ENCODE data around the gene TGM2.

The TGM2 gene

DNA sequence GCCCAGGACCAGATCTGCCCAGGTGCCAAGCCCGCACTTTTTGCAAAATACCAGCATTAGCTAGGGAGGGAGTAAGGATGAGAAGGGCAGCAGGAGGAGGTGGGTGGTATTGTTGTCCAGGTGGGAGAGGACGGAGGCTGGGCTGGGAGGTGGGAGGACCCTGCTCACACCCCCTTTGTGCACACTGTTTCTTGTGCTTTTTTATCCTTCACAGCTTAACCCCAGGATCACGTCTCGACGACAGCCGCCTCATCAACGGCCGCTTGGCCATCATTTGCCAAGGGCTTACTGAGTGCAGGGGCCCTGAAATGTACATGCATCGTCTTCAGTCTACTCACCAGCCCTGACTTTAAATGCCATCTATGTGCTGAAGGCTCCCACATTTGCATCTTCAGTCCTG, 12.1 kb upstream of the TGM2 start:
- DNase-seq (ENCODE audit: low spot score) = no peak

DNA sequence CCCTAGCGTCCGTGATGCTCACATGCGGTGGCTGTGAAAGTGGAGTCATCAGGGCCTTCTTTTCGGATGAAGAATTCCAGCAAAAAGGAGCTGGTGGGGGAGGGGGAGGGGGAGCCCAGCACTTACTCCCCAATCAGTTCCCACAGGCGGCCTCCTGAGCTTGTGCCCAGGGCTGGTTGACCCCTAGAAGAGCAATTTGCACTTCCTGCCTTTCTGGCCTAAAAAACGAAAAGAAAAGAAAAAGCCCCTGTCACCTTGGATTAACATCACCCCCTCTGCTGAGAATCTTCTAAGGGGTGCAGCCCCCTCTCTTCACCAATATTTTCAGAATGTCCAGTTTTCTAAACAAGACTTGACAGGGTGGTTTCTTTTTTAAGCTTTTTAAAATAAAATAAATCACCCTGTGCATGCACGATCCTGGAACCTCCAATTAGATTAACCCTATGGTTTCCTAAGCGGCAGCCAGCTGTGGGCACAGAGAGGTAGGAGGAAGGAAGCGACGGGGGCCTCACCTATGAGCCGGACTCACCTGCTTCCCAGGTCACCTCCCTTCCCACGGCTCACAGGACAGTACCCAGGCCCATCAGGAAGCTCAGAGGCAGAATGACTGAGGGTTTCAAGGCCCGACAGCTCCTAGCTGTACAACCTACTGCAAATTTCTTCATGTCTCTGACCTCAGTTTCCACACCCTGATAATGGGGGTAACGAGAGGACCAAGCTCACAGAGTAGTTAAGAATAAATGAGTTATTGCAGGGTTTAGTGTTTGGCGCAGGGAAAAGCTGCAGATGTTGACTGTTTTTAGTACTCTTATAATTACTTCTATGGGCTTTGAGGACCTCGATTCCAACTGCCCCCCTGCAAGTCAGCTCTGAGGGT, 10.5 kb upstream of the TGM2 start:
- no peak for DNase-seq (ENCODE audit: low spot score)

DNA sequence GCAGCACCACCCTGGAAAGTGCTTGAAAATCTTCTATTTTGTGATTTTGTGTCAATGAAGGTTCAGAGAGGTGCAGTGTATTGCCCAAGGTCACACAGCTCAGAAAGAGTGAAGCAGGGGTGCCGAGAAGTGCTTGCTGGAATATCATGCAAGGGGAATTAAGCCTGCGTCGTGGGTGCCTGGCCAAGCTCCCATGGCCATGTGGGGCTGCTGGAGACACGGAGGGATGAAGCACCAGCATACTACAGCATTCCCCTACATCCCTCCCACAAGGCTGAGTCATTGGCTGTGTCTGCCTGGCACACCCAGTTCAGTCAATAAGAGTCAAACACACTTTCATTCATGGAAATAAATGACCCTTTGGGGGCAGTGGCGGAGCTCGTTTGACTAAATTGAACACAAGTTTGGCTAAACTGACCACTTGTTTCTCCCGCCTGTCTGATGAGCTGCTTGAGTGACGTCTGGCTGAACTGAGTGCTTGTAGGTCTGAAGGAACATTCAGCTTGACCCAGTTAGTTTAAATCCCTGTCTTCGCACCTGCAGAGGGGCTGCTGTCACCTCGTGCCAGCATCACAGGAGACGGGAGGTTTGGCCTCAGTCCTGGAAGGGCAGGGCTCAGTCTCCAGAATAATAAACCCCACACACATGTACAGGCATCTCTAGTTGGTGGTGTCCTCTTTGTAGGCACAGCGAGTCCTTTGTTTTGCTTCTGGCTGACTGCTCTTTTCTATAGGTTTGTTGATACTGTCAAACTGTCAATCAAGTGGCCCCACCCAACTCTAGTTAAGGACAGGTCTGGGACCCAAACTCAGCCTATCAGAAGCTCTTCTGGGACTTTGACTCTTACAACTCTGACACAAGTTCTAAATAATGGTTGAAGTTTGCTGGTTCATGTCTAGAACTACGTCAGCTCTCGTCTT, 8.4 kb upstream of the TGM2 start:
- DNase-seq (ENCODE audit: low spot score) = peak; percentile 95

DNA sequence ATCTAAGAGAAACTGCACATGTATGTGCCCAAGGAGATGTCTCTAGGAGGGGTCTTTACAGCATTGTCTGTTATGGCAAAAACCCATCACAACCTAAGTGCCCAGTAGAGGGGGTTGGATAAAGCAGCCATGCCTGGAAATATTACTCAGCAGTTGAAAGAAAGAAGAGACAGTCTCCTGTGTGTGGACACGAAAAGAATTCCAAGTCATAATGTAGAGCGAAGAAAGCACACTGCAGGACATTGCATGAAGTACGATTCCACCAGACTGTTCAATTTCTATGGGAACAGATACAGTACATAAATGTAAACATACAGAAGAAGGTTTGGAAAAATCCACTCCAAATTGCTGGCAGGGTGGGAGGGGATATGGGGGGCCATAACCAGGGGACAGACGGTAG, 7.3 kb upstream of the TGM2 start:
- no peak for DNase-seq (ENCODE audit: low spot score)

DNA sequence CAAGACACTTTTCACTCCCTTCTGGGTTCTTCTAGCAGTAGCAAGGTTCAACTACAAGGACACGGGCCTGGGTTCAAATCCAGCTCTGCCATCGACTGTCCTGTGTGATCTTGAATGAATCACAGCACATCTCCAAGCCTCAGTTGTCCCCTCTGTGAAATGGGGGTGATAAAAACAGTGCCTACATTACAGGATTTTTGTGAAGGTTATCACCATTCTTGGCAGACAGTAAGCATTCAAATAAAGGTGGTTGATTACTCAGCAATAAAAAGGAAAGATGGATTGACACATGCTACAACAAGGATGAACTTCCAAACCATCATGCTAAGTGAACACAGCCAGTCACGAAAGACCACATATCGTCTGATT, 6.6 kb upstream of the TGM2 start:
- DNase-seq (ENCODE audit: low spot score) = no peak

DNA sequence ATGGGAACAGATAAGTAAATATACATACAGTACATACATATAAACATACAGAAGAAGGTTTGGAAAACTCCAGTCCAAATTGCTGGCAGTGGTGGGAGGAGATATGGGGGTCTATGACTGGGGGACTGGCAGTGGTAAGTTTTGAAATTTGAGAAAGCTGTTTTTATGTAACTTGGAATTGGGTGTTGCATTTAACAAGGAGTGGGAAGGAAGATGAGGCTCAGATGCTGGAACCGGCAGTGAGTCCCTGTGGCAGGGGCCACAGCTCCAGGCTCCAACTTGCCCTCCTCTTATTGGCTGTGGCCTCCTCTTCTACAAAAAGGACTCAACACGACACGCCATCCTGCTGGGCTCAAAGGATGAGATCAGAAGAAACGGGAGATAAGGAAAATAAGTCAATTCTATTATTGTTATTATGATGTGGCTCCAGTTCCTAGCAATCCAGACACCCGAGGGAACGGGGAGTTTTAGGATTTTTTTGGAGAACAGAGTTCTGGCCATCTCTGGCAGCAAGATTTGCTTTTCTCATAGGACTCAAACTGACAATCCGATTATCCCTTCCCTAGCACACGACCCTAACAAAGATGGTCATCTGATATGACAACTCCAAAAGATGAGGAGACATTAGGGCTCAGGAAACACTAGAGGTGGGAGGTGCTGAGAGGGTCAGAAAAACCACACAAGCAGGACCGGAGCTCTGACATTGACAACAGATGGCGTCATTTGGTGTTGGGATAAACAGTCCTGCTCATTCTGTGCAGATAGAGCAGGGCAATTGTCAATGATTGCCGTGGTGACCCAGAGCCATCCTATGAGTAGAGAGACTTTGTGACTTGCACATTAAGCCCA, 6.0 kb upstream of the TGM2 start:
- peak; percentile 25 for DNase-seq (ENCODE audit: low spot score)

DNA sequence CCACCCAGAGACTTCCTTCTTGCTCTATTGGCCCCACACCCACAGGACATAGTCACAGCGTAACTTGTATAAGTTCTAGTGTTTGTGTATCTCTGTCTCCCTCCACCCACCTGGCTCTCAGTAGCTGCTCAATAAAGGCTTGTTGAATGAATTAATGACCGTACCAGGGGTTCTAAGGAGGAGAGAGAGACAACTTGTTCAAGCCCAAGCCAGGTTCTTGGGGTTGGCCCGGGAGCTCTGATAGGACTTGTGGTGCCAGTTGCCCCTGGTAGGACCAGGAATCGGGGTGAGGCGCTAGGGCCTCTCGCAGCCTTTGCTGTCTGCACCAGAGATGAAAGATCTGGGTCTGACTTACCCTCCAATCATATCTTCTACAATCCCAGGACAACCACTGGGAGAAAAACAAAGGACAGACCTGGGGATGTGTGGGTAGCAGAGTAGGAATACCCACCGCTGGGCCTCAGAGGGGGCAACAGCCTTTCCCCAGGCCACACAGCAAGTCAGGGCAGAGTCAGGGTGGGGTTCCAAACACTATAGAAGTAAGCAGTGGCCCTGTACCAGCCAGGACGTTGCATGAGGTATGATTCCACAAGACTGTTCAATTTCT, 5.3 kb upstream of the TGM2 start:
- DNase-seq (ENCODE audit: low spot score) = no peak

DNA sequence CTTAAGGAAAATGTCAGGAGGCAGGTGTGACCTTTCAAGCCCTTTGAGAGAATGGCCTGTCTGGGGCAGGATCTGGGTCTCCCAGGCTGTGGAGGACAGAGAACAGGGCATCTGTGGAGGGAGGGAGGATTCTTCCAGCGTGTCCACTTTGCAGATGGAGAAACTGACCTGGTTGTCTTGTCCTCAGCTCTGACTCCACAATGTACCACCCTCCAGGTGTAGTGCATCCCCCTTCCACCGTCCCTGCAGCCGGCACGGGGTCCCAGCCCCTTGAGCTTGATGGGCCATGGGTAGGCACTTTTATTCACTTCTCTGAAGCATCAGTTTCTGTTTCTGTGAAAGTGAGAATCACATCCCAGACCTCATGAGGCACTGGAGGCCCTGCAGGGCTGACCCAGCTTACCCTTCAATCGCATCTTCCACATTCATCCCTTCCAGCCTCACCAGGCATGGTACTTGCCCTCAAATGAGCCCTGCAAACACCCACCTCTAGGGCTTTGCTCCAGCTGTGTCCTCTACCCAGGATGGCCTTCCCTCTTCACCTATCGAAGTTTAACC, 4.6 kb upstream of the TGM2 start:
- no peak for DNase-seq (ENCODE audit: low spot score)

DNA sequence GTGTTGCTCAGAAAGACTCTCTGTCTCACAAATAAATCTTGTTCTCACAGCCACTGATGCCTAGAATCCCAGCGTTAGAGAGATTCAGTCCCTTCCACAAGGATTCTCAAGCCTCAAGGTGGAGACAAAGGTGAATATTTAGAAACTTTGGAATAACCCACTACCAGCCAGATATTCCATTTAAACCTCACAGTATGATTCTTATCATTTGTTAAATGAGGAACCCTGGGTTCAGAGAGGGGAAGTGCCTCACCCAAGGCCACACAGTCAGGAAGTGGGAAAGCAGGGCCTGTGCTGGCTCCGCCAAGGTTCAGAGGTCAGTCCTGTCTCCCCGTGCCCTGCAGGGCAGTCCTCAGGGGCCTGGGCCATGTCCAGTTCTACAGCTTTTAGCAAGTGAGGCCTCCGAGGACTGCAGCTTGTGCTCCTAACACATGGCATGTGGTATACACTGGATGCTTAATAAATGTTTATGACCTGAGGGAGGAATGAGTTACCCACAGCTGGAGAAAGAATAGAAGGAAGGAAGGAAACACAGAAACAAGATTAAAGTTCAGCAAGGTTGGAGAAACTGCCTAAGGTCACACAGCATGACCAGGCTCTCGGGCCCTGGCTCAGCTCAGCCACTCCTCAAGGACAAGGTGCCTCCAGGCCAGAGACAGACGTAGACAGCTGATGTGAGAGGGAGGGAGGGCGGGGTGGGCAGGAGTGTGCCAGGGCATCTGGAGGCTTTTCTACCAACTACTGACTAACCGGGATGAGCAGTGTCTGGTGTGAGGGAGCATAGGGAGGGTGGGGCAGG, 3.9 kb upstream of the TGM2 start:
- no peak for DNase-seq (ENCODE audit: low spot score)

DNA sequence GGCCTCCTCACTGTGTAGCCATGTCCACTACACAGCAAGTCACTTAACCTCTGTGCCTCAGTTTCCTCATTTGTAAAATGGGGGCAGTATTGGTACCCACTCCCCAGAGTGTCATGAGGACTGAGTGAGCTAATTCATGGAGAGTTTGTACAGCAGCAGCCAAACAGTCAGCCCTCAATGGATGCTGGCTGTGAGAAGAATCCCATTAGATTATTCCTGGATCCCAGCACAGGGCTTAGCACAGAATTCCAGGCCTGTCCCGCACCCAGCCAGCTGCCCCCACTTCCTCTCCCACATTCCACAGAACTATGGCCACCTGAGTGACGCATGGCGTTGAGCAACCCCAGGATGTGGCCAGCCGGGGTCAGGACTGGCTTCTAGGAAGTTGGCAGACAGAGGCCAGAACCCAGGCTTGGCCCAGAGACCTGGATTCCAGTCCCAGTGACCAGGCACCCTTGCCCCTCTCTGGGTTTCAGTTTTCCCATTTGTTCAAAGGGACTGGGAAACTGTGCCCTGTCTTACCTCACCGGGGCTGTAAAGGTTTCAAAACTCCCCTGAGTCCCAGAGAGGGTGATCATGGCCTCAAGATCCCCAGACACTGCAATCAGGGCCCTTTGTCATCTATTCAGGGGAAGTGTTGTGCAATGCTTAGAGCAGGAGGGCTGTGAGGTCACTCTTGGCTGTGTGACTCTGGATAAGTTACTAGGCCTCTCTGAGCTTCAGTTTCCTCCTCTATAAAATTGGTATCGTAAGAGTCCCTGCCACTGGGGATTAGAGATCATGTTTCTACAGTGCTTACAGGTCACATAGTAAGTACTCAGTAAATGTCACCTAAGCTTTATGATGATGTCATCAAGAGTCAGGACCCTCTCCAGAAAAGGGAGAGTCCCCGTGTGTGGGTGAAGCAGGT, 3.0 kb upstream of the TGM2 start:
- DNase-seq (ENCODE audit: low spot score) = peak; percentile 72

DNA sequence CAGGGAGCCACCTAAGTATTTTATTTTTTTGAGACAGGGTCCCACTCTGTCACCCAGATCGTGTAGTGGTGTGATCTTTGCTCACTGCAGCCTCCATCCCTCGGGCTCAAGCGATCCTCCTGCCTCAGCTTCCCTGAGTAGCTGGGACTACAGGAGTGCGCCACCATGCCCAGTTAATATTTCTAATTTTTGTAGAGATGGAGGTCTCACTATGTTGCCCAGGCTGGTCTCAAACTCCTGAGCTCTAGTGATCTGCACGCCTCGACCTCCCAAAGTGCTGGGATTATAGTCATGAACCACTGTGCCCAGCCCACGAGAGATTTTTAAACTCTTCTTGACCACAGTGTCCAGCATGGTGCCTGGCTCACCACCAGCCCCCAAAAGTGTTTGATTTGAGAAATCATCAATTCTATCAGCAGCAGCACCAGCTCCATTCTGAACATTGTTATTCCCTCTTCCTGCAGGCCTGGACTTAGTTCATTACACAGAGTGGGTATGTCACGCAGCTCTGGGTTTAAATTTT, 2.3 kb upstream of the TGM2 start:
- DNase-seq (ENCODE audit: low spot score) = no peak

DNA sequence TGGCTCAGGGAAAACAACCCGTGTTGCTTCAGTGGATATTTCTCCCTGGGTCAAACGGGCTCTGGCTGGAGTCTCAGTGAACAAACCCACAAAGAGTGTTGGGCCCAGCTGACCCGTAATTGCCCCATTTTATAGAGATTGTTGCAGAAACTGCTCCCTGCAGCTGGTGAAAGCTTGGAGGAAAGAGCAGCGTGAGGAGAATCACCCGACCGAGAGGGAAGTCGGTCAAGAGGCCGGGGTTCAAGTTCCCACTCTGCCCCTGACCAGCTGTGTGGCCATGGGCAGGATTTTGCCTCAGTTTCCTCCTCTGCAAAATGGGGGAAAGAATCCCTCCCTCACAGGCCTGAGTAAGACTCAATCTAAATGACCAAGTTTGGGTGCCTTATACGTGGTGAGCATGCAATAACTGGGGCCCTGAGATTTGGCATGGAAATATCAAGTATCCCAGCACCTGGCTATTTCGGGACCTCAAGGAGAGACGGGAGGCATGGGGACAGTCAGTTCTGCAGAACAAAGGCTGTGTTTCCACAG, 1.7 kb upstream of the TGM2 start:
- DNase-seq (ENCODE audit: low spot score) = no peak

DNA sequence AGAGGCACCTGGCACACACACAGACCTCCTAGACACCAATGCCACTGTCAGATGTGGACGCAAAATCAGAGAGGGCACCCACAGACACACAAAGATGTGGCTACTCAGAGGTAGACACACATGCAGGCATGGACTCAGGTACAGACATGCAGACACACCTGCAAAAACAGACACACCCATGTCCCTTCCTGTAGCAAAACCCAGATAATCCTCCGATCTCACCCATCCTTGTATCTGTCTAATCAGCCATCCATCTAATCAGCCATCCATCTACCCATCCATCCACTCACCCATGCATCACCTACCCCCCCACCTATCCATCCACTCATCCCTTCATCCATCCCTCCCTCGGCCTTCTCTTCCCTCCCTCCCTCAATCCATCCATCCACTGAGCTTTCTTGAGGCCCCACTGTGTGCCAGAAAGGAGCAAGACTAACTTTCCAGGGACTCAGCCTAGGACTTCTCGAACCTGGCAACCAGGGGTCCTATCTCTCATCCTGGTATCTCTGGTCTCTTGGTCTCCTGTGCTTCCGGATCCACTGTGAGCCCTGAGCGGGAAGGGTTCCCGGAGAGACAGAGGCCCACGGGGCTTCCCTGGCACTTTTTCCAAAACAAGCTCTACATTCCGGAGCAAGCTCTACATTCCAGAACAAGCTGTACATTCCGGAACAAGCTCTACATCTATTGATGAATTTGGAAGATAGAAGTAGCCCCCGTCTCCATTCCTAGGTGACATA, 1.1 kb upstream of the TGM2 start:
- DNase-seq (ENCODE audit: low spot score) = no peak

DNA sequence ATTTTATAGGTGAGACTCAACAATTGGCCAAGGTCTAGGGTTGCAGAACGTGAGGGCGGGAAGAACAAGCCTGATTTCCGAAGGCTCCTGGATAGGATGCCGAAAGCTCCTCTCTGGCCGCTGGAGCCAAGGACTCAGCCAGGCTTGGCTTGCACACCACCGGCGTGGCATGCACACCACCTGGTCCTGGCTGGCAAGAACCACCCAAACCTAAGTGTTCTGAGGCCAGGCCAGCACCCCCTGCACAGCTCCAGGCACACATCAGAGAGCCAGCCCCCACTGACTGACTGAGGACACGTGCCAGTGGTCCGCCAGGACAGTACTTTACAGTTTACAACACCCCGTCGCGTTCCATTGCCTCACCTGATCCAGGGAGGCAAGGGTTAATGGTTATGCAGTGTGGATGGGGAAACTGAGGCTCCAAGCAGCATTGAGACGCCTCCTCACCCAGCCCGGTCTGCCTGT, 414 bp downstream of the TGM2 start:
- no peak for DNase-seq (ENCODE audit: low spot score)

DNA sequence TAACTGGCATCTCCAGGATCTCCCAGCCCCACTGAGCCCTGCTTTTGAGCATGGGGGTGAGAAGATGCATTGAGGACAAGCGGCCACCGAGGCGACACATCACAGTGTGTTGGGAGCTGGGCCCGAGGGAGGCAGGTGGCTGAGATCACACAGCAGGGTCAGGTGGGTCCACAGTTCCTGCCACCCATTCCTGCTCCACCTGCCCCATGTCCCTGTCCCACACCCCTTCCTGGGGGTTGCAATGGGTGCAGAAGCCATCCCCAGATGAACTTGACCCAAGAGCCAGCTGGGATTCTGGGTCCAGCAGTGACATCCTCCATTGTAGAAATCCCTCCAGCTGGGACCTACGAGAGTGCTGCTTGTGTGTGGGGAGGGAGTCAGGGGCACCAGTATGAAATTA, 1.0 kb downstream of the TGM2 start:
- DNase-seq (ENCODE audit: low spot score) = no peak

DNA sequence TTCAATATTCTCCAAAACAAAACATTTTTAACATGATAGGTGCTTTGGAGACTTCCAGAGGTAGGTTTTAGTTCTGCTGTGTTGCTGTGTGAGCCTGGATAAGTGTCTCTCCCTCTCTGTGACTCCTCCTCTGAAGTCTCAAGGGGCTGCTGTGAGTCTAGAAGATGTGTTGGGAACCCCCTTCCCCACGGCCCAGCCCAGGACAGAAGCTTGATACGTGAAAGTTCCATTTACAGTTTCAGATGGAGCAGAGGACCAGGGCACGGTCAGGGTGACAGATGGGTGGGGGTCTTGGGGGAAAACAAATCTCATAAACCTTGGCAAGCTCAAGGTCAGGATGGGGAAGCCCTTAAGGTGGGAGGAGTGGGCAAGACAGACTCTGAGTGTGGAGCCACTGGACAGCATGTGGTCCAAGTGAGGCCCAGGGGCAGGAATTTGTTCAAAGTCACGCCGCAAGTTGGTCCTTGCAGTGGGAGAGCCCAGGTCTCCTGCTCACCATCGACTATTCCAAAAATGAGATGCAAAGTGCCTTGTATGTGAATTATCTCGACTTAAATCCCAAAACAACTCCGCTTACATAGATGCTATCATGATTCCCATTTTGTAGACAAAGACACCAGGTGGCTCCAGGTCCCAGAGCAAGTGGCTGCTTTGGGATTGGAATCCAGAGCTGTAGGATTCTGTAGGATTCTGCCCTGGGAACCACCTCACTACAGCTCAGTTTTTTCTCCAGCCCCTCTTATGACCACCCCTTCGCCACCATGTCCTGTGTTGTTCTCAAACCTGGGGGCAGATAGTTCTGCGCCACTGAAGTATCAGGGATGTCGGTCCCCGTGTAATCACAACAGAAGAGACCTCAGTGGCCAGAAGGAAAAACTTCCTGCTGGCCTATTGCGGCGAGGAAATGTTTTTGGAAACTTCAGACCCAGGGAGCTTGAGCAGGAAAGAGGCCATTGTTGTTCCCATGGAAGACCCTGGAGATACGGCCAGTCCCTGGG, 1.9 kb downstream of the TGM2 start:
- no peak for DNase-seq (ENCODE audit: low spot score)

DNA sequence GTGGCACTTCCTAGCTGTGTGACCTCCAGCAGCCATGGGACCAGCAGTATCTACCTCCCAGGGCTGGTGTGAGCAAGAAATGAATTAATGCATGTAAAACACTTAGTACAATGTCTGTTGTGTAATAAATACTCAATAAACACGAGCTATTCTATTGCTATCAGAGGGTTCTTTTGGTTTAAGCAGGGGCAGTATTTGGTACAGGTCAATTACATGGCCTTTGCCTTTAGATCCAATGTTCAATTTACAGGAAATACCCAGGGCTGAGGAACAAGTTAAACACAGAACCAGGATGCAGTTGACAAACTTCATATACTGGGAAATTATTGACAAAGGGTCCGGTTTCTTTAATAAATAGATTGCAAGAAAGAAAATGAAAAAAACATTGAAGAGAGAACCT, 2.9 kb downstream of the TGM2 start:
- no peak for DNase-seq (ENCODE audit: low spot score)

Measured in AG08395 (cell line).